HL-60 (cell line): Measurements from ENCODE around the gene RIC3.

Experiments used
- DNase-seq, 2 experiments: peaks; one replicate each; pipeline ENCODE4 v3.0.0-alpha.2; 2010 to 2020; ENCODE audit warnings: low read depth in 1 of 2, low spot score in 1 of 2
- H3K27ac ChIP-seq: fragments of 250-450 bp; sonication (Bioruptor Pico); replicated peaks from 2 replicates; pipeline ENCODE4 v1.5.1; 2020; ENCODE audit warnings: mild to moderate bottlenecking, moderate library complexity
- H3K27me3 ChIP-seq: fragments of 250-450 bp; sonication (Bioruptor Pico); 2 replicates; pipeline ENCODE4 v1.5.1; 2021; ENCODE audit warnings: mild to moderate bottlenecking, moderate library complexity; ENCODE audit not compliant: insufficient read depth, poor library complexity, severe bottlenecking
- H3K4me3 ChIP-seq: replicated peaks from 2 replicates; pipeline ENCODE4 v1.5.1; 2011; ENCODE audit warnings: mild to moderate bottlenecking, control low read depth, low read length; ENCODE audit not compliant: insufficient read depth
- CTCF ChIP-seq: IDR thresholded peaks from one replicate; pipeline ENCODE4 v1.5.1; 2011; ENCODE audit warnings: low read length, control low read depth, inconsistent platforms; ENCODE audit not compliant: insufficient read depth
- GABPA ChIP-seq: IDR thresholded peaks from 2 replicates; pipeline ENCODE4 v1.6.1; 2012; ENCODE audit warnings: low read depth
- POLR2AphosphoS5 ChIP-seq: IDR thresholded peaks from 2 replicates; pipeline ENCODE4 v1.6.1; 2012; ENCODE audit warnings: low read depth
- SPI1 ChIP-seq: IDR thresholded peaks from 2 replicates; pipeline ENCODE4 v1.6.1; 2012; ENCODE audit warnings: low read depth, mild to moderate bottlenecking, borderline replicate concordance
- TF ChIP-seq, protein P1 (sequence below): IDR thresholded peaks from 2 replicates; pipeline ENCODE4 v1.6.1; 2012; ENCODE audit warnings: low read depth; ENCODE audit not compliant: insufficient replicate concordance

The RIC3 gene

DNA sequence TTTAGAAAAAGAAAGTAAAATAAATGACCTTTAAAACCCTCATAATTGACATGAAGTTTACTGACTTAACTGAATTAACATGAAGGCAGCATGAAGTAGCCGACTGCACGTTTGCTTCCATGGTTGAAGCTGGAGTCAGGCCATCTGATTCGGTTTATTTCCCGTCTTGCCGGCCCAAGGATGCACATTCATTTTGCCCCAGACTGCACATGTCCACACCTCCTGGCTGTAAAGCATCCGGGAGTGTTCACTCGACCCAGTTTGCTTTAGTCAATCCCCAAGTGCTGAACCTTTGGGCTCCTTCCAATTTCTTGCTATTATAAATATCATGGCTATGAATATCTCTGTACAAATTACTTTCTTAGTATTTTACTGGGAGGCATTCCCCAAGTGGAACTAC, 105.5 kb downstream of the RIC3 start:
- TF ChIP-seq POLR2AphosphoS5: no peak
- no peak for TF ChIP-seq GABPA
- TF ChIP-seq CTCF: no peak
- TF ChIP-seq, protein P1, sequence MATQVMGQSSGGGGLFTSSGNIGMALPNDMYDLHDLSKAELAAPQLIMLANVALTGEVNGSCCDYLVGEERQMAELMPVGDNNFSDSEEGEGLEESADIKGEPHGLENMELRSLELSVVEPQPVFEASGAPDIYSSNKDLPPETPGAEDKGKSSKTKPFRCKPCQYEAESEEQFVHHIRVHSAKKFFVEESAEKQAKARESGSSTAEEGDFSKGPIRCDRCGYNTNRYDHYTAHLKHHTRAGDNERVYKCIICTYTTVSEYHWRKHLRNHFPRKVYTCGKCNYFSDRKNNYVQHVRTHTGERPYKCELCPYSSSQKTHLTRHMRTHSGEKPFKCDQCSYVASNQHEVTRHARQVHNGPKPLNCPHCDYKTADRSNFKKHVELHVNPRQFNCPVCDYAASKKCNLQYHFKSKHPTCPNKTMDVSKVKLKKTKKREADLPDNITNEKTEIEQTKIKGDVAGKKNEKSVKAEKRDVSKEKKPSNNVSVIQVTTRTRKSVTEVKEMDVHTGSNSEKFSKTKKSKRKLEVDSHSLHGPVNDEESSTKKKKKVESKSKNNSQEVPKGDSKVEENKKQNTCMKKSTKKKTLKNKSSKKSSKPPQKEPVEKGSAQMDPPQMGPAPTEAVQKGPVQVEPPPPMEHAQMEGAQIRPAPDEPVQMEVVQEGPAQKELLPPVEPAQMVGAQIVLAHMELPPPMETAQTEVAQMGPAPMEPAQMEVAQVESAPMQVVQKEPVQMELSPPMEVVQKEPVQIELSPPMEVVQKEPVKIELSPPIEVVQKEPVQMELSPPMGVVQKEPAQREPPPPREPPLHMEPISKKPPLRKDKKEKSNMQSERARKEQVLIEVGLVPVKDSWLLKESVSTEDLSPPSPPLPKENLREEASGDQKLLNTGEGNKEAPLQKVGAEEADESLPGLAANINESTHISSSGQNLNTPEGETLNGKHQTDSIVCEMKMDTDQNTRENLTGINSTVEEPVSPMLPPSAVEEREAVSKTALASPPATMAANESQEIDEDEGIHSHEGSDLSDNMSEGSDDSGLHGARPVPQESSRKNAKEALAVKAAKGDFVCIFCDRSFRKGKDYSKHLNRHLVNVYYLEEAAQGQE: no peak
- no peak for TF ChIP-seq SPI1
- no peak for DNase-seq
- Histone ChIP-seq H3K27ac (no peak overlapping the region), H3K27me3 (peaks cover 2% of the 10 kb centered on the region), H3K4me3 (no peak overlapping the region)

- Histone ChIP-seq H3K27ac (no peak overlapping the region), H3K4me3 (no peak overlapping the region), H3K27me3 (peaks cover 2% of the 10 kb centered on the region)
- TF ChIP-seq SPI1 (no peak), CTCF (no peak), GABPA (no peak), POLR2AphosphoS5 (no peak)
- TF ChIP-seq, protein P1: no peak
- DNase-seq: no peak
Measured at GRCh38 chr11:8062781-8063257, 106.0 kb downstream of the RIC3 start.

GRCh38 chr11:8061555-8062428, 107.0 kb downstream of the RIC3 start:
- no peaks in the 10 kb centered on the region for H3K27me3 ChIP-seq
- H3K4me3 ChIP-seq: no peak overlapping the region
- DNase-seq: no peak
- no peak for TF ChIP-seq POLR2AphosphoS5
- no peak for TF ChIP-seq CTCF
- TF ChIP-seq, protein P1: no peak
- TF ChIP-seq GABPA: no peak
- no peak for TF ChIP-seq SPI1
- no peak overlapping the region for H3K27ac ChIP-seq
